Astrocyte of the hippocampus (primary cell): ENCODE results near the gene COMP.
A peak's percentile ranks its signal among the peaks of the same experiment; 100 is the strongest.
"Not testable (repeated sequence)": the region's sequence is repeated elsewhere in the genome, so short reads cannot be mapped to it uniquely, and the experiment has no call there.

Experiments
- DNase-seq: peaks from one replicate; pipeline ENCODE4 v3.0.0; 2011; ENCODE audit warnings: low read depth, low spot score

COMP gene

DNA sequence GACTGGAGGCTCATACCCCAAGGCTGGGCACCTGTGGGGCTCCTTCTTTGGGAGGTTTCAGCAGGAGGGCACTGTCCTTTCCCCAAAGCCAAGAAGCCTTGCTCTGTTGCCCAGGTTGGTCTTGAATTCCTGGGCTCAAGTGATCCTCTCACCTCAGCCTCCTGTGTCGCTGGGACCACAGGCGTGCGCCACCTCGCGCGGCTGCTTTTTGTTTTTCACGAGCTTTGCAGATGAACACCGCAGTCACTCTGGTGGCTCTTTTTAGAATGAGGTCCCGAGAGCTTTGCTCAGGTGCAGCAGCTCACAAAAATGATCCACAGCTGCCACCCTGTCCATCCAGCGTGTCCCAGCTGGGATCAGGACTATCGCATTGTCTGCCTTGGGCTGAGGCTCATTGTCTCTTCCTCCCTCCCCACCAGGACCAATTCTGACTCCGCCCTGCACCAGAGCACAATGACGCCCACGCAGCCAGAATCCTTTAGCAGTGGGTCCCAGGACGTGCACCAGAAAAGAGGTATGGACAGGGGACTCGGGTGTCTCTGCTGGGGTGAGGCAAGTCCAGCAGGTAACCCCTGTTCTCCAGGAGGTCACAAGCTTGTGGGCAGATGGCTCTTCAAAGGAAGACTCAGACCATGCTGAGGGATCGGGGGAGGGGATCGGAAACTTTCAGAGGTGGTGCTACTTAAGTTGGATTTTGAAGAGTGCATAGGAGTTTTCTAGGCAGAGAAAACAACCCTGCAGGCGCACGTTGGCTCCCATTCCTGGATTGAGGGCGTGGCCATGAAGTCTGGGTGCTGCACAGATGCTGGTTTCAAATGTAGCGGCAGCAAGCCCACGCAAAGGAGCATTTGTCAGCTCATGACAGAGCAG, 41.5 kb downstream of the COMP start:
- no peak for DNase-seq

DNA sequence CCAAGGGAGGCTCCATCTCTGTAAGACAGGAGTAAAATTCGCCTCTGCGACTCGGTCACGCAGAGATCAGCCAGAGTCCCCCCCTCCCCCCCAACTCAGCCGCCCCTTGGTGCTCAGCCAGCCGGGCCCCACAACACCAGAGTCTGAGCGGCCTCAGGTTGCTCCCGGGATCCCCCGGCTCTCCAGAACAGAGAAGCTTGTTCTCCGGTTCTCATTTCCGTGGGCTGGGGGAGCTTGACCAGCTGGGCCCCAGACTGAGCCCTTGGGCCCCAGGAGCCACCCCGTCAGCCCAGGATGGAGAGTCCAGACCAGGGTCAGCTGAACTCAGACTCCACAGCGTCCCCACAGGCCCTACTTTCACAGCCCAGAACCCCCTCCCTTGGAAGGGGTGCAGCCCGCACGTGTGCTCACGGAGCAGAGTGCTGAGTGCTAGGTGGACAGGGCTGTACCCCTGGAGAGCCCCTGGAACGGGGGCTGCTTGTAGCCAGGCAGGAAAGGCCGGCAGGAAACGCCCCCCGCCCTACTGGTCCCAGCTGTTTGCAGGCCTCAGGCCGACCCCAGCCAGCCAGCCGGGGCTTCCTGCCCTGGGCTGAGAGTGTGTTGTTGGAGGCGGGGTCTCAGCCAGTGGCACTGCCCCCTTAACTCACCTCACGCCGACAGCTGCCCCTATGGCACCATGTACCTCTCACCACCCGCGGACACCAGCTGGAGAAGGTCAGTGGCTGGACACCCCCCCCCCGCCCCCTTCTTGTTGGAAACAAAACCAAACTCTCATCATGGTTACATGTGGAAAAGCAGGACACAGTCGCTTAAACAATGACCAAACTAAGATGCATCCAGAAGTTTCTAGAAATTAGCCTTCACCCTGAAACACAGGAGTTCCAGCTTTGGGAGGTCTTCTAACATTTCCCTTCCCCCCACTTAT, 44.4 kb downstream of the COMP start:
- no peak for DNase-seq

- no peak for DNase-seq
Measured at GRCh38 chr19:18745931-18746330, 45.2 kb downstream of the COMP start.

DNA sequence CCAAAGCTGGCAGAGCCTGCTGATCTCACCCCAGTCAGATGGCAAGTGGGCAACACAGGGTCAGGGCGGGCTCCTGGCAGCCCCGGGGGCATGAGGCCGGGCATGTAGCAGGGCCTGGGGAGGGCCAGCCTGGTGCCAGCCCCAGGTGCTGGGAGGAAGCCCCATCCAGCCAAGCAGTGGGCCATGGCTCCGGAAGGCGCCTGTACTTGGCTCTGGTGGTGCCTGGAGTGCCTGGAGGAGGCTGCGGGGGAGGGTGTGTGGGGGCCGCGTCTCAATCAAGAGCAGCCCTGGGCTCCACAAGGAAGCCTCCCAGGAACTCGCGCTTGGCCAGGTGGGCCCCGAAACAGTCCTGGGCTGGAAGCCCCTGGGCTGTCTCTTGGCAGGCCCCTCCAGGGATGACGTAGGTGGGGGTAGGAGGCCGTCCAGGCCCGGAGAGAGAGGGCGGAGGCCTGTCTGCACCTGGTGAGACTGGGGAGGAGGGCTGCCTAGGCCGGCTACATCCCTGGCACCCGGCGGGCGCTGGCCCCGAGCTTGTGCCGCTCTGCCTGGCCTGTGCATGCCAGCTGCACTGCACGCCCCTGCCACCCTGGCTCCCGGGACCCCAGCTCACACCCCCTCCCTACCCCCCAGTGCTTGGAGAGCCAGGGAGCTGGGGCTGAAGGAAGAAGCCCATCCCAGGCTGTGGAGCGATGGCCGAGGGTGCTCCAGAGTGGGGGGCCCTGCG, 45.9 kb downstream of the COMP start:
- no peak for DNase-seq

GRCh38 chr19:18743784-18744418, 47.2 kb downstream of the COMP start:
- DNase-seq, result no peak

DNA sequence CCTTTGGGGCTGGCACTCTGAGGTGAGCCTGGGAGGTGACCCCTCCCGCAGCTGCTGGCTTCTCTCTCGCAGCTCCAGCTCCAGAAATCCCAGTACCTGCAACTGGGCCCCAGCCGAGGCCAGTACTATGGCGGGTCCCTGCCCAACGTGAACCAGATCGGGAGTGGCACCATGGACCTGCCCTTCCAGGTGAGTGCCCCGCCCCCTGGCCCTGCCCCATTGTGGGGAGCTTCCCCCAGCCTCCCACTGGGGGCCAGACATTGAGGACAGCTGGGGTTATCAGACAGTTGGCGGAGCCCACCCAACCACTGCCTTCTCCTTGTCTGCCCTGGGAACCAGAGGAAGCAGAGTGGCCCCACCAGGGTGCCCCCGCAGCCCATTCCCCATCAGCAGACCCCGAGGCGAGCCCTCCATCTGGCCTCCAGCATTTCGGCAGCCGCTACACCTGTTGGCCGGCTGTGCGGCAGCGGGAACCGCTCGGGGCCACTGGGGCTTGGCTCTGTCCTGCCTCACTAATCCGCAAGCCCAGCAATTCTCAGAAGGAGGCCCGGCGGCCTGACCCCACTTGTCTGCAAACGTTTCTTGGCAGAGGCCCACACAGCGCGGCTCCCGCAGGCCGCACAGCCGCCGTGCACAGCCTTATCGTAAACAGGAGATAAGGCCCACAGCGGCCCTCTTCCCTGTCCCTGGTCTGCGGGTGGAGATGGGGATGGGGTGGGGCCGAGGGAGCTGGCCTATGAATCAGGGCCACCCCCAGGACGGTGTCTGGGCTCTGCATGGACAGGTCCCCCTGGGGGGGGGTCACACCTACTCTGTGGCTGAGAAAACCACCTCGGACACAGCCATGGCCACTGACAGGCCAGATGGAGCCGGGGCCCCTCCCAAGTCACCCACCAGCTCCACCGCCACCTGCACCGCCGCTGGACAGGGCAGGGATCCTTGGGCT, 48.0 kb downstream of the COMP start:
- peak; percentile 74 for DNase-seq

- DNase-seq, result no peak
Measured at GRCh38 chr19:18742324-18742723, 48.8 kb downstream of the COMP start.

- no peak for DNase-seq
Measured at GRCh38 chr19:18741124-18742121, 49.7 kb downstream of the COMP start.

DNA sequence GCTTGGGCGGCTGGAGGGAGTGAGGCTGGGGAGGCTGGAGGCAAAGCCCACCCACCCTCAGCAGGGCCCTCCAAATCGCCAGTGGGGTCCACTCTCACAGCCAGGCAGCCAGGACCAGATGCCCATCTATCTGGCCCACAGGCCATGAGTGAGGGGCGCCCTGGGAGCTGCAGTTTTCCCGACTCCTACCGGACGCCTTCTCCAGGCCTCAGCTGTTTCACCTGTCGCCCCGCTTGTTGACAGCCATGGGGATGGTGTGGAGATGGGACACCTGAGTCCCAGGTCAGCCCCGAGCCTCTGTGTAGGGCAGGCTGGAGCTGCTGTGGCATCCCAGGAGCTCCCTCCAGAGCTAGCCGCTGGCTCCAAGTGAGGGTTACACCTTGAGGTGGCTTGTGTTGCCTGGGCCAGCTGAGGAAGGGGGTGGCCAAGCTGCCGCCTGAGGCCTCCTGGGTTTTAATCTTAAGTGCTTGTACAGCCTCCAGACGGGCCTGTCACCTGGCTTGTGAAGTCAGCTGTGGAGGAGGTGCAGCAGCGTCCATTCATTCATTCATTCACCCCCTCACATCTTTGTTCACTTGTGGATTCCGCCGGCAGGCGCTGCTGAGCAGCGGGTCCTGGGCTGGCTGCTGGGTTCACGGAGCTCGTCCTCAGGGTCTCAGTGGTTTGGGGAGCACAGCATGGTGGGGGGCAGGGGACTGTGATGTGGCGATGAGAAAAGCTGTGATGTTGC, 52.0 kb downstream of the COMP start:
- no peak for DNase-seq

GRCh38 chr19:18737954-18738351, 53.2 kb downstream of the COMP start:
- no peak for DNase-seq

DNA sequence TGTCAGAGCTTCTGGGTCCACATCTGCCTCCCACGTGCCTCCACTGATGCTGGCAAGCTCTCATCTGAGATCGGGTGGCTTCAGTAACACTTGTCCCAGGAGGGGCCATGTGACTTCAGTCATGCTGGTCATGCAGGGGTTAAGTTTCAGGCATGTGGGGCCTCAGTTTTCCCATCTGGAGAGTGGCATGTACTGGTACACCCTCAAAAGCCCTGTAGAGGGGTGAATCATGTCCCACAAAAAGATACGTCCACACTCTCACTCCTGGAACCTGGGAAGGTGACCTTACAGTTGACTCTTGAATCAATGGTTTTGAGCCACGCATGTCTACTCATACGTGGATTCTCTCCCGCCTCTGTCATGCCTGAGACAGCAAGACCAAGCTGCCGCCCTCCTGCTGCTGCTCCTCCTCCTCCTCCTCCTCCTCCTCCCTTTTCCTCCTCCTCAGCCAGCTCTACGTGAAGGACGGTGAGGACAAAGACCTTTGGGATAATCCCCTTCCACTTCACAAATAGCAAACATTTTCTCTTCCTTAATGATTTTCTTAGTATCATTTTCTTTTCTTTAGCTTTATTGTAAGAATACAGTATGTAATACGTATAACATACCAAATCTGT, 53.7 kb downstream of the COMP start:
- DNase-seq, result no peak

DNA sequence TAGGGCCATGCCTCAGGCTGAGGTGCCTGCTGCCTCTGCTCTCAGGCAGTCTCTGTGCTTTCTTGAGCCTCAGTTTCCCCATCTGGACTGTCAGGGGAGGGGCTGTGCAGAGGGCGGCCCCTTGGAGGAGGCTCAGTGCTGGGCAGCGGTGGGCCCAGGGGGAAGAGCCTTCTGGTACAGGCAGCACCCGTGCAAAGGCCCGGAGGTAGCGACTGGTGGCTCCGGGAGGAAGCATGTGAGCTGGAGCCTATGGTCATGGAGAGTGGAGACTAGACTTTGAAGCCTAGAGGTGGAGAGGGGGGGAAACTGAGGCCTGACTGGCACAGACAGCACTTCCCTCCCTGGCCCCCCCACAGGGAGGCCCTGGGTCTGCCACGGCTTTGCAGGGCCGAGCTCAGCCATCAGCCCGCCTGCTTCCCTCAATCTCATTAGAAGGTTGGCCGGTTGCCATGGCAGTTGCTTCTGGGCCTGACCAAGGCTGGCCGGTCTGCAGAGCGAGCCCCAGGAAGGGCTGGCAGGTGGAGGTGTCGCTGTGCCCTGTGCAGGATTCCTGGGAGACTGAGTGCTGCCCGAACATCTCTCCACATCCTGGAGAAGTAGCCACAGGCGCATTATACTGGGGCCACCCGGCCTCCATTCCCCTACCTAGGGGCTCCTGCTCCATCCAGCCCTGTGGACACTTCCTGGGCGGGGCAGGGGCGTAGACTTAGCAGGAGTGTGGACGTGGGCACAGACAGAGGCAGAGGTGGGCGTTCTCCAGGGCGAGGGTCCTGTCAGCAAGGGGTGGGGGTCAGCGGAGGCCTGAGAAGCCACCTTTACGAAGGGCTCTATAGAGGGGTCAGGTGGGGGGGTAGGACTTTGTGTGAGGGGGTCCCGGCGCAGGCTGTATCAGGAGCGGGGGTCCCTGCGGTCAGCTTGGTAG, 54.4 kb downstream of the COMP start:
- DNase-seq, result peak; percentile 44

DNA sequence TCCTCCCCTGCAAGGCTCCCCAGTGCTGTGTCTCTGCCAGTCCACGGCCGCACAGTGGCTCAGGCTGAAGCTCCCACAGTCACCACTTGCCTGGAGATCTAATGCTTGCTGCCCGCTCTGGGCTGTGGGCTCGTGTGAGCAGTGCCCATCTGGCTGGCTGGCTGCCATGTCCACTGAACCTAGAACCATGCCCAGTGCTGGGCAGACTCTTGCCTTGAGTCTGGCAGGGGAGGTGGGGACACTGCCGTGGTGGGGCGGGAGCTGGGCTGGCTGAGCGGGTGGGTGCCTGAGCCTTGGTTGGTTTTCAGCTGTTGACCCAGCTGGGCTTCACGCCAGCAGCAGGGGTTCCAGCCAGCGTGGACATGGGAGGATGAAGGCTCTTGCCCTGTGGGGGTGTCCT, 55.4 kb downstream of the COMP start:
- DNase-seq, result no peak

GRCh38 chr19:18735324-18735723, 55.8 kb downstream of the COMP start:
- no peak for DNase-seq

GRCh38 chr19:18733762-18734332, 57.3 kb downstream of the COMP start:
- DNase-seq, result not testable (repeated sequence)

GRCh38 chr19:18733196-18733647, 57.9 kb downstream of the COMP start:
- DNase-seq, result peak; percentile 77
